Measurements from ENCODE around the gene TMEM184A. TPM values are rescaled to one million over a fixed set of nuclear protein-coding genes. Genes with fewer than 3 reads are reported as not detected.

The TMEM184A gene
- total and polyA plus RNA-seq, 2 of the 13 experiments (the other 11 are each of a cell fraction or from before 2014, with no cell fraction given) = 9.5 to 20.4 TPM

- no peak for TF ChIP-seq ZNF639 (CRISPR knock-in tag; conservative IDR thresholded peaks at IDR 0.05)
- TF ChIP-seq PATZ1 (CRISPR knock-in tag; IDR thresholded peaks at IDR 0.05) = peak; percentile 20; the same call in 1 of the 2 replicates
- TF ChIP-seq ZNF569 (CRISPR knock-in tag; IDR thresholded peaks at IDR 0.05; ENCODE audit: borderline replicate concordance) = no peak
- no peak for TF ChIP-seq ZNF30 (CRISPR knock-in tag; IDR thresholded peaks at IDR 0.05)
- no peak for TF ChIP-seq DZIP1 (CRISPR knock-in tag; IDR thresholded peaks at IDR 0.05)
- peak; percentile 72 for TF ChIP-seq ZNF687 (CRISPR knock-in tag; IDR thresholded peaks at IDR 0.05)
- no peak for TF ChIP-seq ZNF431 (CRISPR knock-in tag; IDR thresholded peaks at IDR 0.05; ENCODE audit: borderline replicate concordance, low read depth)
- peak; percentile 84; the same call in 1 of the 2 replicates for TF ChIP-seq RBAK (CRISPR knock-in tag; IDR thresholded peaks at IDR 0.05)
- no peak for TF ChIP-seq TMF1 (CRISPR knock-in tag; IDR thresholded peaks at IDR 0.05; ENCODE audit: low read depth)
- TF ChIP-seq MIER3 (CRISPR knock-in tag; IDR thresholded peaks at IDR 0.05; ENCODE audit: borderline replicate concordance) = no peak
- 0 out of 4 replicates have a peak, but pooled peaks of 1 of the 2 experiments have one; percentile 34 for TF ChIP-seq HMGXB4 (CRISPR knock-in tag; IDR thresholded peaks at IDR 0.05; ENCODE audit: borderline replicate concordance in 1 of 2, low read depth in 1 of 2)
- TF ChIP-seq CREB1 (IDR thresholded peaks at IDR 0.05) = no peak
- no peak for TF ChIP-seq CREB1 (CRISPR knock-in tag; IDR thresholded peaks at IDR 0.05)
- no peak for TF ChIP-seq SIX4 (CRISPR knock-in tag; IDR thresholded peaks at IDR 0.05)
- peak; percentile 33; the same call in 1 of the 2 replicates for TF ChIP-seq ZFX (CRISPR knock-in tag; IDR thresholded peaks at IDR 0.05; ENCODE audit: low read depth)
- TF ChIP-seq ZNF329 (CRISPR knock-in tag; IDR thresholded peaks at IDR 0.05; ENCODE audit: low read depth) = no peak
- no peak for TF ChIP-seq ZNF703 (CRISPR knock-in tag; IDR thresholded peaks at IDR 0.05; ENCODE audit: borderline replicate concordance)
Observed at GRCh38 chr7:1523208-1523607, 32.8 kb downstream of the TMEM184A start (continued).

Data from HepG2 (cell line).